HG03571 (cell line): ENCODE measurements around the gene TMEM87B.
"Not testable (repeated sequence)": the region's sequence is repeated elsewhere in the genome, so short reads cannot be mapped to it uniquely, and the experiment has no call there.

Experiments used
- ATAC-seq: cut with Tn5 transposase; IDR thresholded peaks from one replicate; pipeline ENCODE4 v1.9.1; 2021; ENCODE audit not compliant: unreplicated experiment

TMEM87B gene

DNA sequence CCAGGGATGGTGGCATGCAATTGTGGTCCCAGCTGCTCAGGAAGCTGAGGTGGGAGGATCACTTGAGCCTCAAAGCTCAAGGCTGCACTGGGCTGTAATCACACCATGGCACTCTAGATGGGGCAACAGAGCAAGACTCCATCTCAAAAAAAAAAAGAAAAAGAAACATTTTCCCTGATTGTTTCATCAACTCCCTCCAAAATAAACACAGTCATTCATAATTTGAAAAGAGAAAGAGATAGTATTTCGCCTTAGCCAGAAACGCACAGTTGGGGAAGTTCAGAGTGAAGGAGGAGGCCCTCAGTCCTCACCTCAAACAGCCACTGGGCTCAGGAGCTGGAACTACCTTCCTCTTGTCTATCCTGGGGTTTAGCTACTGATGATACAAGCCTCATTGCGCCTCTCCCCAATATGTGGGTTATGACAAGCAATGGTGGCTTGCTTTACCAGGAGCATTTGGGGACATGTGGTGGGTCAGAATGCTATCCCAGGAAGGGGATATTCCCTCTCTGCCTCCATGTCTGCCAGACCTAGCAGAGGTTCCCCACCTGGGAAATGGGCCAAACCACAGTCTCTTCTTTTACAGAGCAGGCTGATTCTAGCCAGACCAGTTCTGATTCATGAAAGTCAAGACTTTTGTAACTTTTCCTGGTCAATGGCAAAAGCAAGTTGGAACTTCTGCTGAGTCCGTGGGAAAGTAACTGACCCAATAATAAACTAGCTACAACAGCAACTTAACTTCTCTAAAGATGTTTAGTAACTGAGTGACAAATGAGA lies 22.2 kb upstream of the TMEM87B start:
- no peak for ATAC-seq

GRCh38 chr2:112033600-112033999 lies 21.5 kb upstream of the TMEM87B start:
- ATAC-seq, result no peak

DNA sequence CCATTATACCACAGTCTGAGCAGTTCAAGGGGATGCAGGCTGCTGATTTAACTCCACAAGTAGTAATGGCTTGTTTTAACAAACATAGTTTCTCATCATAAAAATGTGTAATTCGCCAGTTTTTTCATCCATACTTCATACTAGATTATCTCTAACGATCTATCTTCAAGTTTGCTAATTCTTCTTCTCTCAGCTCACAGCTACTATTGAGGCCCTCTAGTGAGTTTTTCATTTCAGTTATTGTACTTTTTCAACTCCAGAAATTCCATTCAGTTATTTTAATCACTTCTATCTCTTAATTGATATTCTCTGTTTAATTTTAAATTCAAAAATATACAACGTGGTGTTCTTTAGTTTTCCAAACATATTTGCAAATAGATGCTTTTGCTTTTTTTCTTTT lies 20.1 kb upstream of the TMEM87B start:
- no peak for ATAC-seq

GRCh38 chr2:112035786-112036185 lies 19.3 kb upstream of the TMEM87B start:
- ATAC-seq, result no peak

- ATAC-seq, result not testable (repeated sequence)
Measured at GRCh38 chr2:112039556-112039955, 15.5 kb upstream of the TMEM87B start.

- not testable (repeated sequence) for ATAC-seq
Measured at GRCh38 chr2:112040066-112040465, 15.0 kb upstream of the TMEM87B start.

- ATAC-seq, result not testable (repeated sequence)
Measured at GRCh38 chr2:112041460-112041859, 13.6 kb upstream of the TMEM87B start.

GRCh38 chr2:112045446-112046014 lies 9.5 kb upstream of the TMEM87B start:
- no peak for ATAC-seq

DNA sequence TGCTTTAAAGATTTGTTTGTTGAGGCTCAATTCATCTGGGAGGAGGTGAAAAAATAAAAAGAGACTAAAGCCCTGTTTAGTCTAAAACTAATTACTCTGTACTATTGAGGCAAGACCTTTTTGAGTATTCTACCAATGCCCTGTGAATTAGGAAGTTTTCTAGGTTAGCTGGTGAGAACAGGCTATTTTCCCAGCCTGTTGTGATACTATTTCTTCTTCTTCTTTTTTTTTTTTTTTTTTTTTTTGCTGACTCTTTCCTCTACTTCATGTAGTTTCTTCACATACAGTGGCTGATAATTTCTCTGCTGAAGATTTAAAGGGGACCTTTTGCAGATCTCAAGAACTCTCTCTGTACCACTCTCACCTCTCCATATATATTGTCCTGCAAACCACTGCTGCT lies 8.8 kb upstream of the TMEM87B start:
- no peak for ATAC-seq

DNA sequence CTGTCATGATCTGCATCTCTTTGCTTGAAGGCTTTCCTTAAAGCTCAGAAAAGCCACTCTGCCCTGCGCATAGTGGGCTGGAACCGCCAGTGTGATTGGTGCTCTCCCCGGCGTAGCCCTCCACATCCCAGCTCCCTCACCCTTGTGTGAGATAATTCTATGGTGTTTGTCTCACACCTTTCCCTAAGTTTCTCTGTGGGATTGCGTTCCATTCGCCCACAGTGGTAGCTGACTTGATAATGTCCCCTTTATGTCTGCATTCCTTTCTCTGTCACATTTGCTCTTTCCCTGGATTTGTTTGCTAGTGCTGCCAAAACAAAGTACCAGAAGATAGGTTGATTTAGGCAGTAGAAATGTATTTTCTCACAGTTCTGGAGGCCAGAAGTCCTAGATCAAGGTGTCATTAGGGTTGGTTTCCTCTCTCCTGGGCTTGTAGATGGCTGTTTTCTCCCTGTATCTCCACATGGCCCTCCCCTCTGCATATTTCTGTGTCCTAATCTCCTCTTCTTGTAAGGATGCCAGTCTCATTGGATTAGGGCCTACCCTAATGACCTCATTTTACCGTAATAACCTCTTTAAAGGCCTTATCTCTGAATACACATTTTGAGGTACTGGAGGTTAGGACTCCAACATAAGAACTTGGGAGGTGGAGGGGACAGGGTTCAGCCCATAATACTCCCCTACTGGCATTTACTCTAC lies 7.4 kb upstream of the TMEM87B start:
- ATAC-seq, result no peak

- no peak for ATAC-seq
Measured at GRCh38 chr2:112048236-112048592, 6.9 kb upstream of the TMEM87B start.

GRCh38 chr2:112048887-112049286 lies 6.2 kb upstream of the TMEM87B start:
- no peak for ATAC-seq

GRCh38 chr2:112050316-112050715 lies 4.8 kb upstream of the TMEM87B start:
- ATAC-seq, result no peak

DNA sequence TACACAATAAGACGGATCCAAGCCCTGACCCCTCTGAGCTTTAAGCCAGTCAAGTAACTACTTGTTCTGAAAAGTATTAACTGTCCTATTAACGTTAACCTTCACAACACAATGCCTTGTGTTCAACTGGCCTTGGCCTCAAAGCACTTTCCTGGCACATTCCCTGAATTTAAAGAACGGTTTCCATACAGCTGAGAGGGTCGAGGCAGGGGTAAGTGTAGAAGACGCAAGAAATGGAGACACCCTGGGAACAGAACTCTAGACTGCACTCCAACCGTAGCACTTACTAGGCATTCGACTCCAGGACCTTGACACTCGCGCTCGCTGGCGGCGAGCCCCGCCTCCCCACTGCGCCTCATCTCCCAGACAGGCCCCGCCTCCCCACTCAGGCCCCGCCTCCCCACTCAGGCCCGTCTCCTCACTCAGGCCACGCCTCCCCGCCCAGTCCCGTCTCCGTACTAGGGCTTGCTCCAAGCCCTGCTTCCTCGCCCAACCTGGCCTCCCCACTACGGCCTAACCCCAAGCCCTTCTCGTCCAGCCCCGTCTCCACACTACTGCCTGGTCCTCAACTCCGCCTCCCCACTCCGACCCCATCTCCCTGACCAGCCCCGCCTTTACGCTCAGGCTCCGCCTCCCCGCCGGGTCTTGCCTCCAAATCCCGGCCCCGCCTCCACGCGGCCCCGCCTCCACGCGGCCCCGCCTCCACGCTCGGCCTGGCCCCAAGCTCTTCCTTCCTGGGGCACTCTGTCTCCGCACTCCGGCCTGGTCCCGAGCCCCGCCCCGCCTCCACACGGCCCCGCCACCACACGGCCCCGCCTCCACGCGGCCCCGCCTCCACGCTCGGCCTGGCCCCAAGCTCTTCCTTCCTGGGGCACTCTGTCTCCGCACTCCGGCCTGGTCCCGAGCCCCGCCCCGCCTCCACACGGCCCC lies 887 bp upstream of the TMEM87B start:
- ATAC-seq, result peak; percentile 59

DNA sequence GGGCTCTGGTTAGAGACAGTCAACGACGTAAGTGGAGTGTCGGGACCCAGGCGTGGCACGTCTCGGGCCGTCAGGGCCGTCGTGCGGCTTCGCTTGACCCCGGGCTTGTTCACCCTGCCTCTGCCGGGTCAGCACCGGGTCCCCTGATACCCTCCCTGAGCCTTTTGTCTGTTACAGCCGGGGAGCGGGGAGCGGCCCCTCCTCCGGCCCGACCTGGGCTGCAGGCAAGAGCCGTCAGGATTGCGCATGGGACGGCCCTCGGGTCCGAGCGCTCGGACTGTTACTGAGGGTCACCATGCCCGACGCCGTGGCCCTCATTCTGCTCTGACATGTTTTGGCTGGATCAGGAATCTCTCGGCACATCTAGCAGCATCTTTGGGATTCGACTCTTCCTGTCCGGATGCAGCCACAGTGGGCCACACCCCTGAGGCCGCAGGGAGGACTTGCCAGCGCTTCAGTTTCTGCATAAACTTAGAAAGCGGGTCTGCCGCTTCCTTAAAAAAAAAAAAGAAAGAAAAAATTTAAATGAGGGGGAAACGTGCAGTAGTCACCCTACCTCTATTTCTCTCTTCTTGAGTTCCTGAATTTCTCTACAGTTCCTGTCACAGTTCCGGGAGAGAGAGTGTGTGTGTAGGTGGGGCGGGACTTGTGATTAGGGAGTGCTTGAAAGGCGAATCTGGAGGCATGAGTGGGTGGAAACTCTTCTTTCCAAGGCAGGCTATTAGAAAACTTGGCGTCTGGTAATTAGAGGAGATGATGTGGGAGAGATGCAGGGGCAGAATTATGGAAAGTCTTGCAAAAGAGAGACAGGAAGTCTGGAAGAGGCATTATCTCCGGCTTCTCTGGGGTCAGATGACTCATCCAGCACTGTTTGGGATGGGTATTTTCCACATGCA lies 909 bp downstream of the TMEM87B start:
- ATAC-seq, result no peak

- no peak for ATAC-seq
Measured at GRCh38 chr2:112056626-112056987, 1.5 kb downstream of the TMEM87B start.

DNA sequence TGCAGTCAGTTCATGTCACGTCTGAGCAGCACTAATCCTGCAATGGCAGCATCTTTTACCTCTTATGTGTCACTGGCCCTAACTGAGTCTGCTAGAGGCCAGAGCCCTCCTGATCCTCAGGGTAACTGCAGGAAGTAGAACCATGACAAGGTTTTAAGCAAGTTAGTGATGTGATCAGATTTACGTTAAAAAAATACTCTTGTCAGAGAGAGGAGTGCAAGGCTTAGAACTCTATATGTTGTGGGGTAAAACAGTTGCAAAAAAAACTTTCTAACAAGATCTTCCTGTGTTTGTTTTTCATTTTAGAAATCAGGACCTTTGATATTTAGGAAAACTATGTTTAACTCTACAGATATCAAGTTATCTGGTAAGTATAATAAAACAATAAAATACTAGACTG lies 4.6 kb downstream of the TMEM87B start:
- ATAC-seq, result no peak

GRCh38 chr2:112061299-112061698 lies 6.2 kb downstream of the TMEM87B start:
- no peak for ATAC-seq

- ATAC-seq, result no peak
Measured at GRCh38 chr2:112061840-112062239, 6.8 kb downstream of the TMEM87B start.

DNA sequence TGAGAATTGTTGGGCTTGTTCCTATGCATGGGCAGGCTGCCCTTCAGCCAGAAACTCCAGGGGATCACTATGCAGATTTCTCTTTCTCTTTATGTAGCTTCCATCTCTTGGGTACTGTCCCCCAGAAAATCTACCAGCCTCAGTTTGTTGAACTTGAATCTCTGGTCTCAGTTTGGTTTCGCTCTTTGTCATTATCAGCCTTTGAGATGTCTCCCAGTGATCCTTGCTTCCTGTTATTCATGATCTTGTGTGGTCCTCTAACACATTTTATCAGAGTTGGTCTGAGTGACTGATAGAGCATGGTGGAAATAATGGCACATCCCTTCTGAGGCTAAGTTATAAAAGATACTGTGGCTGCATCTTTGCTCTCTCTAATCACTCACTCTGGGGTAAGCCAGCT lies 7.8 kb downstream of the TMEM87B start:
- no peak for ATAC-seq
